K562 (cell line): ENCODE results near the gene KLHL33. TPM values are rescaled to one million over a fixed set of nuclear protein-coding genes. Genes with fewer than 3 reads are reported as not detected.

Experiments
- ATAC-seq: fragments of 200-7000 bp; cut with Tn5 transposase; 3 replicates; pipeline ENCODE4 v1.9.1; 2020; ENCODE audit warnings: moderate library complexity
- BruUV-seq: library from RNA; stranded (reverse); fragments of 400-500 nt; replicated peaks from 2 replicates; lab custom pipeline; 2021; lab: Mats Ljungman, UMichigan
- CTCF ChIA-PET: fragments of 300-600 bp; formaldehyde crosslinking; extraction: SDS; loops from one replicate; lab custom pipeline; 2021; ENCODE audit warnings: low intra/inter-chr PET ratio; lab: Yijun Ruan, JAX
- POLR2A ChIA-PET: fragments of 300-600, 350-650 bp; sonication (Branson Sonifier 250); formaldehyde crosslinking; extraction: SDS; loops from one replicate; lab custom pipeline; 2021; ENCODE audit warnings: antibody characterized with exemption, inconsistent platforms; lab: Yijun Ruan, JAX
- DNase-seq, 4 experiments: peaks; one replicate each; pipeline versions ENCODE4 v3.0.0 to v3.0.0-alpha.2; 2011 to 2018; ENCODE audit warnings: low spot score in 3 of 4, mixed read lengths in 3 of 4; ENCODE audit errors: extremely low read depth in 1 of 4
- FAIRE-seq: peaks from 2 replicates; lab custom pipeline; 2011; peaks lifted over from hg19 to GRCh38; lab: Jason Lieb, UNC
- H2AFZ ChIP-seq: 2 replicates; pipeline ENCODE4 v1.6.0; 2011; ENCODE audit warnings: low read depth, low read length, control low read depth, inconsistent platforms
- H3K27ac ChIP-seq: fragments of 200-600 bp; 3 replicates; pipeline ENCODE4 v1.8.0; 2011; ENCODE audit warnings: low read depth, mild to moderate bottlenecking, control low read depth, inconsistent platforms, low read length, moderate library complexity, mixed read lengths; ENCODE audit errors: extremely low read depth
- H3K27me3 ChIP-seq, 2 experiments: fragments of 300-600 bp in 1 of 2; 2 replicates in 1 of 2; 3 replicates in 1 of 2; pipeline versions ENCODE4 v1.6.0 to v1.8.0; 2011; ENCODE audit warnings: inconsistent platforms in 2 of 2, low read length in 2 of 2, mild to moderate bottlenecking in 1 of 2, mixed read lengths in 1 of 2, moderate library complexity in 1 of 2; ENCODE audit not compliant: control insufficient read depth in 2 of 2, insufficient read depth in 2 of 2
- H3K36me3 ChIP-seq: fragments of 300-600 bp; 3 replicates; pipeline ENCODE4 v1.8.0; 2011; ENCODE audit warnings: mild to moderate bottlenecking, low read length, inconsistent platforms; ENCODE audit not compliant: control insufficient read depth, insufficient read depth
- H3K4me1 ChIP-seq, 2 experiments: fragments of 200-600 bp in 1 of 2; replicated peaks in 1 of 2; 2 replicates in 1 of 2; 3 replicates in 1 of 2; pipeline versions ENCODE4 v1.5.1 to v1.8.0; 2011; ENCODE audit warnings: inconsistent platforms in 2 of 2, low read length in 2 of 2, mild to moderate bottlenecking in 1 of 2, mixed read lengths in 1 of 2, moderate library complexity in 1 of 2; ENCODE audit not compliant: control insufficient read depth in 2 of 2, insufficient read depth in 2 of 2
- H3K4me2 ChIP-seq: 2 replicates; pipeline ENCODE4 v1.6.1; 2011; ENCODE audit warnings: low read length, control low read depth, inconsistent platforms, mixed read lengths; ENCODE audit not compliant: insufficient read depth
- H3K4me3 ChIP-seq: fragments of 200-600 bp; sonication (generic), shearing (Covaris generic); 2 replicates; pipeline ENCODE4 v1.5.1; 2016; ENCODE audit warnings: control low read depth, inconsistent platforms
- H3K79me2 ChIP-seq: fragments of 200-600 bp; 3 replicates; pipeline ENCODE4 v1.8.0; 2011; ENCODE audit warnings: low read length, inconsistent platforms; ENCODE audit not compliant: control insufficient read depth, insufficient read depth
- H3K9ac ChIP-seq, 2 experiments: 2 replicates each; pipeline versions ENCODE4 v1.6.0 to v1.6.1; 2011; ENCODE audit warnings: low read depth in 2 of 2, low read length in 2 of 2, control low read depth in 1 of 2, inconsistent platforms in 1 of 2, mild to moderate bottlenecking in 1 of 2, mixed read lengths in 1 of 2; ENCODE audit not compliant: insufficient read depth in 1 of 2
- H3K9me1 ChIP-seq: one replicate; pipeline ENCODE4 v1.6.0; 2011; ENCODE audit warnings: inconsistent platforms, mild to moderate bottlenecking, low read length, moderate library complexity; ENCODE audit not compliant: control insufficient read depth, insufficient read depth
- H3K9me3 ChIP-seq: replicated peaks from 2 replicates; pipeline ENCODE4 v1.5.1; 2011; ENCODE audit warnings: low read depth, low read length, inconsistent platforms; ENCODE audit not compliant: control insufficient read depth, insufficient read depth
- H4K20me1 ChIP-seq: replicated peaks from 2 replicates; pipeline ENCODE4 v1.6.1; 2011; ENCODE audit warnings: low read length, inconsistent platforms, mixed read lengths; ENCODE audit not compliant: control insufficient read depth, insufficient read depth
- CBX5 ChIP-seq: IDR thresholded peaks from 2 replicates; pipeline ENCODE4 v1.6.1; 2014; ENCODE audit warnings: low read depth, borderline replicate concordance
- CC2D1A ChIP-seq: fragments of 450-650 bp; IDR thresholded peaks from 2 replicates; pipeline ENCODE4 v1.6.1; 2017; ENCODE audit warnings: mild to moderate bottlenecking
- CHD4 ChIP-seq: fragments of 200-600 bp; sonication (generic); IDR thresholded peaks from 3 replicates; pipeline ENCODE4 v1.6.1; 2012; ENCODE audit warnings: low read depth, mild to moderate bottlenecking, mixed read lengths, low read length, inconsistent platforms; ENCODE audit not compliant: insufficient read depth, insufficient replicate concordance, poor library complexity, severe bottlenecking
- DIDO1 ChIP-seq: fragments of 450-650 bp; IDR thresholded peaks from 2 replicates; pipeline ENCODE4 v1.6.1; 2016; ENCODE audit warnings: low read depth, missing biosample characterization, missing genetic modification characterization
- DMBX1 ChIP-seq: fragments of 250-450 bp; sonication (Bioruptor Pico); IDR thresholded peaks from 2 replicates; pipeline ENCODE4 v1.8.0; 2022; ENCODE audit warnings: inconsistent platforms, mild to moderate bottlenecking, moderate library complexity, borderline replicate concordance
- EP400 ChIP-seq: fragments of 450-650 bp; IDR thresholded peaks from 2 replicates; pipeline ENCODE4 v1.6.1; 2017; ENCODE audit warnings: antibody characterized with exemption, mild to moderate bottlenecking, moderate library complexity
- HCFC1 ChIP-seq: IDR thresholded peaks from 2 replicates; pipeline ENCODE4 v1.6.1; 2012; ENCODE audit warnings: low read depth, low read length, improper control_type of control experiment
- HEY1 ChIP-seq: fragments of 250-450 bp; sonication (Bioruptor Pico); IDR thresholded peaks from 2 replicates; pipeline ENCODE4 v1.5.0; 2020; ENCODE audit warnings: mild to moderate bottlenecking, moderate library complexity, borderline replicate concordance
- MYBL2 ChIP-seq, 2 experiments: fragments of 450-650 bp in 1 of 2; sonication (generic) in 1 of 2; formaldehyde crosslinking in 1 of 2; IDR thresholded peaks; 2 replicates each; pipeline versions ENCODE4 v1.6.1 to v1.8.1; 2017 to 2022; ENCODE audit warnings: borderline replicate concordance in 1 of 2, inconsistent platforms in 1 of 2, low read depth in 1 of 2, mild to moderate bottlenecking in 1 of 2, missing genetic modification reagents in 1 of 2, moderate library complexity in 1 of 2
- PHB2 ChIP-seq: fragments of 450-650 bp; IDR thresholded peaks from 2 replicates; pipeline ENCODE4 v1.6.1; 2017; ENCODE audit warnings: low read depth
- POLR2AphosphoS2 ChIP-seq: IDR thresholded peaks from 2 replicates; pipeline ENCODE4 v1.6.1; 2012; ENCODE audit warnings: low read length, improper control_type of control experiment
- POLR2G ChIP-seq: fragments of 200-400 bp; formaldehyde crosslinking; IDR thresholded peaks from 2 replicates; pipeline ENCODE4 v1.6.1; 2017; ENCODE audit warnings: low read depth, mild to moderate bottlenecking, antibody characterized with exemption, low read length, moderate library complexity
- POLR3A ChIP-seq: IDR thresholded peaks from 2 replicates; pipeline ENCODE4 v1.6.1; 2011; ENCODE audit warnings: borderline replicate concordance, mild to moderate bottlenecking, moderate library complexity; ENCODE audit not compliant: insufficient read length, insufficient read depth; ENCODE audit errors: extremely low read depth
- RB1 ChIP-seq: fragments of 450-650 bp; IDR thresholded peaks from 2 replicates; pipeline ENCODE4 v1.6.1; 2017; ENCODE audit warnings: low read depth, mild to moderate bottlenecking
- RBFOX2 ChIP-seq: fragments of 200-400 bp; formaldehyde crosslinking; IDR thresholded peaks from 2 replicates; pipeline ENCODE4 v1.6.1; 2017; ENCODE audit warnings: low read depth, mild to moderate bottlenecking, low read length, moderate library complexity
- SUPT5H ChIP-seq: fragments of 450-650 bp; IDR thresholded peaks from 2 replicates; pipeline ENCODE4 v1.6.1; 2016
- TRIM28 ChIP-seq: fragments of 450-650 bp; IDR thresholded peaks from 2 replicates; pipeline ENCODE4 v1.6.1; 2017
- ZNF197 ChIP-seq: fragments of 200-800 bp; sonication (Bioruptor generic); IDR thresholded peaks from 2 replicates; pipeline ENCODE4 v1.6.1; 2016; ENCODE audit warnings: low read depth, missing genetic modification characterization, missing compliant biosample characterization
- ZNF583 ChIP-seq: fragments of 250-450 bp; sonication (Bioruptor Pico); IDR thresholded peaks from 2 replicates; pipeline ENCODE4 v1.4.0; 2020
- ZNF695 ChIP-seq: fragments of 450-650 bp; formaldehyde crosslinking; IDR thresholded peaks from 2 replicates; pipeline ENCODE4 v1.4.0; 2020; ENCODE audit warnings: mild to moderate bottlenecking, moderate library complexity
- WGBS: fragments of 100-300 bp; shearing (Covaris generic); methylation state at CpG from one replicate; pipeline ENCODE4 v1.1.6; 2016; ENCODE audit warnings: low coverage, mixed read lengths; ENCODE audit not compliant: insufficient coverage; ENCODE audit errors: missing lambda C conversion rate; 5-methylcytosine and 5-hydroxymethylcytosine counted together
- in situ Hi-C: fragments of 300-500 bp; cut with MboI; formaldehyde crosslinking; loops from 4 replicates; pipeline ENCODE4 v1.15.0; 2018; ENCODE audit warnings: inconsistent platforms, mixed read lengths
- intact Hi-C: fragments of 100-400 bp; cut with micrococcal nuclease; formaldehyde crosslinking; loops from 2 replicates; pipeline ENCODE4 v1.14.2; 2022
- polyA plus RNA-seq, 8 experiments: library from polyadenylated mRNA; depleted of rRNA in 4 of 8; stranded (reverse) in 5 of 8; unstranded in 3 of 8; fragments of >200 nt; fragmentation: Nextera tagmentation in 2 of 8; fragmentation: Illumina TruSeq in 1 of 8; extraction: Ambion mirVana in 2 of 8; extraction: Trizol in 1 of 8; gene quantifications; 2 replicates each; pipeline versions ENCODE4 v1.2.1 to v1.2.3, GENCODE V29; 2011 to 2014; ENCODE audit warnings: inconsistent platforms in 1 of 8, missing spikeins in 1 of 8
- total RNA-seq, 7 experiments: library from RNA; depleted of rRNA in 6 of 7; stranded (reverse); fragments of >200 nt in 6 of 7; fragmentation: Illumina TruSeq in 2 of 7; extraction: Trizol in 2 of 7; gene quantifications; 2 replicates each; pipeline versions ENCODE4 v1.2.1 to v1.2.3, GENCODE V29; 2011 to 2021; ENCODE audit warnings: low replicate concordance in 1 of 7
- TF ChIP-seq, protein P1 (sequence below), 2 experiments: fragments of 450-650 bp in 1 of 2; sonication (generic) in 1 of 2; formaldehyde crosslinking in 1 of 2; IDR thresholded peaks in 1 of 2; conservative IDR thresholded peaks in 1 of 2; 2 replicates each; pipeline versions ENCODE4 v1.6.1 to v1.8.1; 2016 to 2023; ENCODE audit warnings: mild to moderate bottlenecking in 2 of 2, moderate library complexity in 2 of 2, inconsistent platforms in 1 of 2, missing genetic modification reagents in 1 of 2
- TF ChIP-seq, protein P2 (sequence below): IDR thresholded peaks from 2 replicates; pipeline ENCODE4 v1.6.1; 2016; ENCODE audit warnings: missing genetic modification characterization, missing compliant biosample characterization

KLHL33 gene
- total and polyA plus RNA-seq, 9 of the 15 experiments (the other 6 are each of a cell fraction or from before 2014, with no cell fraction given): 0.04 to 0.27 (median 0.13) TPM; not detected in 6

DNA sequence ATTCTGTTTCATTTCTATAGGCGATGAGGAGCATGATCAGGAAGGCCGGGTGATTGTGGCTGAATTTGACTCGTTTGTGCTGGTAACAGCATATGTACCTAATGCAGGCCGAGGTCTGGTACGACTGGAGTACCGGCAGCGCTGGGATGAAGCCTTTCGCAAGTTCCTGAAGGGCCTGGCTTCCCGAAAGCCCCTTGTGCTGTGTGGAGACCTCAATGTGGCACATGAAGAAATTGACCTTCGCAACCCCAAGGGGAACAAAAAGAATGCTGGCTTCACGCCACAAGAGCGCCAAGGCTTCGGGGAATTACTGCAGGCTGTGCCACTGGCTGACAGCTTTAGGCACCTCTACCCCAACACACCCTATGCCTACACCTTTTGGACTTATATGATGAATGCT lies 21.0 kb upstream of the KLHL33 start:
- Histone ChIP-seq H4K20me1 (no peaks in the 10 kb centered on the region), H3K79me2 (peaks cover 75% of the 10 kb centered on the region), H2AFZ (no peak overlapping the region), H3K27me3 (no peaks in the 10 kb centered on the region), H3K9me1 (no peaks in the 10 kb centered on the region), H3K4me1 (peaks cover 22 to 25% of the 10 kb centered on the region in 2 experiments; a peak in 4 of 5 replicates), H3K4me3 (peak overlapping the region; percentile 78), H3K9ac (peak overlapping the region; percentile 86 to 95), H3K27ac (peak overlapping the region; percentile 99; the same call in 2 of the 3 replicates), H3K9me3 (no peaks in the 10 kb centered on the region), H3K4me2 (peak overlapping the region; percentile 91), H3K36me3 (peaks cover 54% of the 10 kb centered on the region)
- intact Hi-C loops: loop anchor here (5.0 kb wide), 1 partner anchor 150 kb away; no protein-coding TSS in a partner anchor
- DNase-seq (no peak), FAIRE-seq (no peak), ATAC-seq (no peak)
- ChIA-PET CTCF (no interaction called here), POLR2A (interaction anchor here (1.0 to 3.1 kb wide), 2 partner anchors 13 to 134 kb away, joined by 3 to 29 read pairs; partner anchors contain the start of gene PNP)
- no TSS peak for BruUV-seq
- peak; percentile 20 for TF ChIP-seq SUPT5H
- TF ChIP-seq HEY1 (CRISPR knock-in tag): no peak
- no peak for TF ChIP-seq CC2D1A
- TF ChIP-seq CHD4: no peak
- no peak for TF ChIP-seq DMBX1 (CRISPR knock-in tag)
- TF ChIP-seq TRIM28: no peak
- no peak for TF ChIP-seq POLR3A
- TF ChIP-seq EP400: no peak
- TF ChIP-seq, protein P1, sequence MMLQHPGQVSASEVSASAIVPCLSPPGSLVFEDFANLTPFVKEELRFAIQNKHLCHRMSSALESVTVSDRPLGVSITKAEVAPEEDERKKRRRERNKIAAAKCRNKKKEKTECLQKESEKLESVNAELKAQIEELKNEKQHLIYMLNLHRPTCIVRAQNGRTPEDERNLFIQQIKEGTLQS (IDR thresholded peaks at IDR 0.05): no peak
- TF ChIP-seq, protein P1 (CRISPR knock-in tag; conservative IDR thresholded peaks at IDR 0.05): no peak
- TF ChIP-seq ZNF197 (CRISPR knock-in tag): no peak
- no peak for TF ChIP-seq MYBL2 (IDR thresholded peaks at IDR 0.05; ENCODE audit: low read depth)
- no peak for TF ChIP-seq MYBL2 (CRISPR knock-in tag; IDR thresholded peaks at IDR 0.05; ENCODE audit: borderline replicate concordance)
- no peak for TF ChIP-seq ZNF583 (CRISPR knock-in tag)
- TF ChIP-seq DIDO1: no peak
- TF ChIP-seq CBX5: no peak
- TF ChIP-seq HCFC1: no peak
- peak; percentile 37; the same call in 1 of the 2 replicates for TF ChIP-seq RBFOX2
- 0 out of 2 replicates have a peak, but pooled peaks have one; percentile 12 for TF ChIP-seq ZNF695 (CRISPR knock-in tag)
- no peak for TF ChIP-seq RB1
- peak; percentile 50; the same call in 1 of the 2 replicates for TF ChIP-seq POLR2AphosphoS2
- TF ChIP-seq PHB2: no peak
- TF ChIP-seq POLR2G: peak; percentile 41; the same call in 1 of the 2 replicates
- TF ChIP-seq, protein P2, sequence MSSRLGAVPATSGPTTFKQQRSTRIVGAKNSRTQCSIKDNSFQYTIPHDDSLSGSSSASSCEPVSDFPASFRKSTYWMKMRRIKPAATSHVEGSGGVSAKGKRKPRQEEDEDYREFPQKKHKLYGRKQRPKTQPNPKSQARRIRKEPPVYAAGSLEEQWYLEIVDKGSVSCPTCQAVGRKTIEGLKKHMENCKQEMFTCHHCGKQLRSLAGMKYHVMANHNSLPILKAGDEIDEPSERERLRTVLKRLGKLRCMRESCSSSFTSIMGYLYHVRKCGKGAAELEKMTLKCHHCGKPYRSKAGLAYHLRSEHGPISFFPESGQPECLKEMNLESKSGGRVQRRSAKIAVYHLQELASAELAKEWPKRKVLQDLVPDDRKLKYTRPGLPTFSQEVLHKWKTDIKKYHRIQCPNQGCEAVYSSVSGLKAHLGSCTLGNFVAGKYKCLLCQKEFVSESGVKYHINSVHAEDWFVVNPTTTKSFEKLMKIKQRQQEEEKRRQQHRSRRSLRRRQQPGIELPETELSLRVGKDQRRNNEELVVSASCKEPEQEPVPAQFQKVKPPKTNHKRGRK (tag): no peak
- in situ Hi-C loops: no loop called here
- WGBS: 96% methylated on average over 4 of the region's 13 CpGs
